GM21723 (cell line): ENCODE results near the gene KRT4.
"Not testable (repeated sequence)": the region's sequence is repeated elsewhere in the genome, so short reads cannot be mapped to it uniquely, and the experiment has no call there.

Source experiments
- ATAC-seq: cut with Tn5 transposase; IDR thresholded peaks from one replicate; pipeline ENCODE4 v1.9.1; 2021; ENCODE audit warnings: mild to moderate bottlenecking, moderate library complexity; ENCODE audit not compliant: unreplicated experiment

Gene KRT4

GRCh38 chr12:52813885-52814709 lies at the start of gene KRT4:
Gene KRT4, minus strand, starts transcription at chr12:52814116. Its CDS starts 58 bp downstream, at chr12:52814058.
- ATAC-seq, result no peak

- ATAC-seq, result no peak
Observed at GRCh38 chr12:52862023-52862422, 48.1 kb upstream of the KRT4 start.

DNA sequence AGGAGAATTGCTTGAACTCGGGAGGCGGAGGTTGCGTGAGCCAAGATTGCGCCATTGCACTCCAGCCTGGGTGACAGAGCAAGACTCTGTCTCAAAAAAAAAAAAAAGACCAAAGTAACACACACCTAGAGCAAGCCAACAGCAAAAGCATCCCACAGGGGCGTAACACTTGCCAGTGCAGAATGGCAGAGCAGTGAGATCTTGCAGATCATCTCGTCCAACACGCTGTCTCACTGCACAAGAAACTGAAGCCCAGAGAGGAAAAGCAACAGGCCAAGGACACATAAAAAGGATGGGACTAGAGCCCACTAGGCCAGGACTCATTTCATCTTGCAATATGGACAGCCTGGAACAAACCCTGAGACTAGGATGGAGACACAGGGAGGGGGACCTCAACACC lies 47.6 kb upstream of the KRT4 start:
- ATAC-seq, result no peak

DNA sequence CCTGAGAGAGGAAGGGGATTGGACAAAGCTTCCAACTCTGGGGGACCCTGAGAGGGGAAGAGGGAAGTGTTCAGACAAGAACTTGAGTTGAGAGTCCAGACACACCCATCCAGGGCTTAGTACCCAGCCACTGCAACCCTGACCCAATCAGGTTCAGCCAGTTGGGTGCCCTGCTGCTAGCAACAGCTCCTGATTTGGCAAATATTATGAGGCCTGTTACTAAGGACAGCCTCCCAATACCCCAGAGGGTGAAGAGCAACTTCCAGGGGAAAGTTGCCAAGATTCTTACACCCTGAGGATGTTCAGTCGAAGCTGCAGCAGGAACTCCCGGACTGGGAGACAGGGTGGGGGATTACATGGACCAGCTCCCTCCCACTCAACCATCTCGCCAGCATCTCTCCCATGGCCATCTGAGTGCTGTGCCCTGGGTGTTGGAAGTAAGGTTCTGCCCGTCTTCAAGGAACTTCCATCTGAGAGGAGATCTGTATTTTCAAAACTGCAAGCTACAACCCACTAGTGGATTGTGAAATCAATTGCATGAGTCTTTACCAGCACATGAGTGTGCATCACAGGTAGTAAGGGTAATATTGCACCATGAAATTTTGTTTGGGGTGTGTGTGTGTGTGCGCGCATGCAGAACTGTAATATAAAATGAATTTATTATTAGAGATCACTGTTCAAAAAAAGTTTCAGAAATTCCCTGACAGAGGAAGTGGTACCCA lies 46.3 kb upstream of the KRT4 start:
- ATAC-seq, result no peak

- ATAC-seq, result no peak
Observed at GRCh38 chr12:52857500-52857899, 43.6 kb upstream of the KRT4 start.

- ATAC-seq, result no peak
Observed at GRCh38 chr12:52856787-52857186, 42.9 kb upstream of the KRT4 start.

DNA sequence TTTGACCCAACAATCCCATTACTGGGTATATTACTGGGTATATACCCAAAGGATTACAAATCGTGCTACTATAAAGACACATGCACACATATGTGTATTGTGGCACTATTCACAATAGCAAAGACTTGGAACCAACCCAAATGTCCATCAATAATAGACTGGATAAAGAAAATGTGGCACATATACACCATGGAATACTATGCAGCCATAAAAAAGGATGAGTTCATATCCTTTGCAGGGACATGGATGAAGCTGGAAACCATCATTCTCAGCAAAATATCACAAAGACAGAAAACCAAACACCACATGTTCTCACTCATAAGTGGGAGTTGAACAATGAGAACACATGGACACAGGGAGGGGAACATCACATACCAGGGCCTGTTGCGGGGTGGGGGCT lies 42.2 kb upstream of the KRT4 start:
- not testable (repeated sequence) for ATAC-seq

GRCh38 chr12:52851787-52852186 lies 37.9 kb upstream of the KRT4 start:
- ATAC-seq, result no peak

DNA sequence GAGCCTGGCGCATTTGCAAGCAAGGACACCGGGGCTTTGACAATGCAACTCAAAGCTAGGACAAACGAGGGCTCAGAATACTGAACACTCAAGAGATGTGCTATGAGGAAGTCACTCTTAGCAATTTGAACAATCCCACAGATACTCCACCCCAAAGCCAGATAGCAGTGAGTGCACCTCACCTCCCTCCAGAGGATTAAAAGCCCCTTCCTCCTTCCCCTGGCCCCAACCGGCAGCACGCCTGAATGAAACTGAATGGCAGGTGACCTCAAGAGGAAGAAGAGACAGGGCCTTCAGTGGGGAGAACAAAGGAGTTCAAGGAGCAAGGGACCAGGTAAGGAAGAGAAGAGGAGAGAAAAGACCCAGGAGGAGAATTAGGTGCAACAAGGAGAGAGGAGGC lies 36.8 kb upstream of the KRT4 start:
- ATAC-seq, result no peak

DNA sequence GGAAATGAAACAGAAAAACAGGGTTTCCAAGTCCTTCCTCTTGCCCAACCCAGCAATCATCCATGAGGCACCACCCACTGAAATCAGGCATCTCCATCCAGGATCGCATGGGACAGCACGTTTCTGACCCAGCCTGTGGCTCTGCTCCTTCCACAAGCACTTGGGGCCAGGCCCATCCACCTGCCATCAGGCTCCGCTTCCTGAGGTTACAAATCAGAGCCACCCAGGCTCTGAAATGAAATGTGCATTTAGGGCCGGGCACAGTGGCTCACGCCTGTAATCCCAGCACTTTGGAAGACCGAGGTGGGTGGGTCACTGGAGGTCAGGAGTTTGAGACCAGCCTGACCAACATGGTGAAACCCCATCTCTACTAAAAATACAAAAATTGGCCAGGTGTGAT lies 35.6 kb upstream of the KRT4 start:
- no peak for ATAC-seq

DNA sequence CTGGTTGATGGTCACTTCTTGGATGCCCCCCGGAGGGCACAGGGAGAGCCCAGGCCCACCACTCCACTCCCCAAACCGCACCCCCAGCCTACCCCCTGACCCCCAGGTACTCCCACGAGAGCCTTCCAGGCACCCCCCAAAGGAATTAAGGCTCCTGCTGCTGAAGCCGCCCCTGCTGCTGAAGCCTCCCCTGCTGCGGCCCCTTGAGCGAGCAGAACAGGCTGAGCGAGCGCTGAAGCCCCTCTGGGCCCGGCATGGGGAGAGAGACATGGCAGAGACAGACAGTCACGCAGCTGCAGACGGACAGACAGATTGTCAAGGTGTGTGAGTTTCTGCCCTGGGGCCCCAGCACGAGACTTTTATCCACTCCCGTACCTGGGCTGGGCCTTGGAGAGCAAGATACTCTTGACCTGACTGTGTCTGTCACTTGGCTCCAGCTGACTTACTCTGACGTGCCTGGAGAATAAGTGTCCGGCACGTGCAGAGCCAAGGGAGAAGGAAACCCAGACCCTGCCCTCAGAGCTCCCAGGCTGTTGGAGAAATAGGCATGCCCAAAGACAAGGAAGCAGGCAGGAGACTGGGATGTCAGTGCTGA lies 34.8 kb upstream of the KRT4 start, which contains the start of gene KRT78:
KRT78 (minus strand) TSS at position 334 of the 595 bp plus-strand sequence; CDS start at position 270, 64 bp downstream.
- no peak for ATAC-seq

DNA sequence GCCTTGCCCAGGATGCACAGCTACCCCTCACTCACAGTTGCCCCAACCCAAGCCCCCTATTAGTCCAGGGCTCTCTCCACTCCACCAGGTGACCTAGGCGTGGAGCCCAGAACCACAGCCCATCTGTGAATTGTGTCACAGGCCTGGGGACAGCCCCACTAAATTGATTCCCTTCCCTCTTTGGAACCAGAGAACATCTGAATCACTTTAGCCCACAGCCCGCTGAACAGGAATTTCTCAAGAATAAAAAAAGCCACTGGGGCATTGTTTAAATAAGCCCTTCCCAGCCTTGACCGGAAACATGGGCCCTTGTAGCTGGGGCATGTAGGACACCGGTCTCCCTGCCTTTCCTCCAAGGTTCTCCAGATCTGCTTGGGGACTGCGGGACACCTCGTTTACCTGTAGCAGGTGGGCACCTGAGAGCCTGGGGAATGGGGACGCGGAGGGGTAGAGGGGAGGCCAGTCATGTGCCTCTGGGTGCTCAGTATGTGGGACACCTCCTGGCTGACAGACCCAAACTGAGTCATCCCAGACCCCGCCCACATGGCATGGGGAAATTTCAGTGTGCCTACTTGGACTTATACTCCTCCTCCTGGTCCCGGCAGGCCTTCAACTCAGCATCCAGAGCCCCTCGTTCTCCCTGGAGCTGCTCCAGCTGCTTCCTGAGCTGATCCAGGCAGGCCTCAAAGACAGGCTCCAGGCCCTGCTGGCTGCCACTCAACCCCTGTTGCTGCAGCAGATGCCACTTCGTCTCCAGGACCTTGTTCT lies 33.6 kb upstream of the KRT4 start:
- no peak for ATAC-seq

- no peak for ATAC-seq
Observed at GRCh38 chr12:52846356-52846970, 32.5 kb upstream of the KRT4 start.

- no peak for ATAC-seq
Observed at GRCh38 chr12:52845946-52846345, 32.0 kb upstream of the KRT4 start.

DNA sequence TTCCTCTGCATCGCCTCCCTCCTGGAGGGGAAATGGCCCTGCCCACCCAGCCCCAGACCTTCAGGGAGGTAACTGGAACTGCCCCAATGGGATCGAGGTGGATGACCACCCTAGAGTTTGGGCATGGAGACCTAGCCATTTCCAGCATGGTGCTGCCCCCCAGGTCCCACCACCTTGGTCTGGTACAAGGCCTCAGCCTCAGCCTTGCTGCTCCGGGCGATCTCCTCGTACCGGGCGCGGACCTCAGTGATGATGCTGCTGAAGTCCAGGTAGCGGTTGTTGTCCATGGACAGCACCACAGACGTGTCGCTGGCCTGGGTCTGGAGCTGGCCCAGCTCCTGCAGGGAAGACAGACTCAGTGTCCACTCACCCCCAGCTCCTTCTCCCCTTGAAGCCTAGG lies 30.5 kb upstream of the KRT4 start:
- ATAC-seq, result no peak

DNA sequence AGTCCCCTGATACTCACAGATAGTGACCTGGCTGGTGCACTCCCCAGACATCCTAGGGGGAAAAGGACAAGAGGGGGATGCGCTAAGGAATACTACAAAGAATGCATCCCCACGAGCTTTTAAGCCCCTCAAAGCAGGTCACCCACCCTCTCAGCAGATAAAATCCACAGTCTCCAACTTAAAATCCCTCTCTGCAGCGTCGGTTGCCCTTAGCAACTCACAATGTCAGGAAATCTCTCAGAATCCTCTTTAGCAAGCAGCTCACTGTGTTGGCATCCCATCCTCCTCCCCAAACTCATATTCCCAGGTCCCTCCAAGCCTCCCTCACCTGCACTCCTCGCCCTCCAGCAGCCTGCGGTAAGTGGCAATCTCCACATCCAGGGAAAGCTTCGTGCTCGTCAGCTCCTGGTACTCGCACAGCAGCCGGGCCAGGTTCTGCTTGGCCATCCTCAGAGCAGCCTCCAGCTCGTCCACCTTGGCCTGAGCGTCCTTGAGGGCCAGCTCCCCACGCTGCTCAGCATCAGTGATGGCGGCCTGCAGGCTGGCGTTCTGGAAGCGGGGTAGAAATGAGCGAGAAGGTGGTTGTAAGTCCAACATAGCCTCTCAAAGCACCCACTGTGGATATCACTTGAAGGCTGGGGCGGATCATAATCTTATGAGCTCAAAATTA lies 25.7 kb upstream of the KRT4 start:
- ATAC-seq, result no peak

DNA sequence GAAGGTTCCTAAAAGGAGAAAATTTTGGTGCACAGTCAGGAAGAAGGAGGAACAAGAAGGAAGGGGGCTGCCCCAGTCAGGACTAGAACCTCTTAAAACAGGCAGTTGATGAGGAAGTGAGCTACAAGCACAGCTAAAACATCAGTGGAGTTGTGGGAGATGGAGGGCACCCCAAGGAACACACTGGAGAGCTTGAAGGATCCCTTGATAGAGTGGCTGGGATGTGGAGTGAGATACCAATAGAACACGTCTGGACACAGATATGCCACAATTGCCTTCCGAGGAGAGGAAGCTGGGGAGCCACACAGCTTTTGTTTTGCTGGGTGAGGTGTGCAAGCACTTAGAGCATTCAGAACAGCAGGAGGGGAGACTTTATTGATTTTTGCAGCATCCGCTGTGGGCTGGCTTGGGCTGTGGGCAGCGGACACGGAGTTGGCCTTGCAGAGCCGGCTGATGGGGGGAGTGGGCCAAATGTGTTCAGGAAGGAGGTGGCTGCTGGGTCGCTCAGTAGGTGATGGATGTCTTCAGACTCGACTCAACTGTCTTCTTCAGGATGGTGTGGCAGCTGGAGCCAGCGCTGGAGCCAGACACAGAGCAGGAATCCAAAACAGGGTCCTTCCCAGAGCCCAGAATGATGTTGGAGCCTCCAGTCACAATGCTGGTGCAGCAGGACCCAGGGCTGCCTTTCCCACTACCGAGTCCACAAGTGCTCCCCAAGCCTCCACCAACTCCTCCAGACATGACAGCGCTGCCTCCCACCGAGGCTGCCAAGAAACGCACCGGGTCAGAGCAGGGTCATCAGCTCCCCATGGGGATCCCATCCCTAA lies 24.9 kb upstream of the KRT4 start:
- no peak for ATAC-seq

- no peak for ATAC-seq
Observed at GRCh38 chr12:52837781-52838608, 24.1 kb upstream of the KRT4 start.
